Muscle of back (tissue), 13 donors: ENCODE data around the gene CCDC61. TPM values are rescaled to one million over a fixed set of nuclear protein-coding genes. Genes with fewer than 3 reads are reported as not detected.

Source experiments
- DNase-seq, 3 donors: peaks; one replicate each; pipeline versions ENCODE4 v3.0.0 to v3.0.0-alpha.2; 2013
- long read RNA-seq, 9 donors: transcript quantifications; one replicate each; lab custom pipeline, GENCODE V29; 2026
- polyA plus RNA-seq, 10 donors: library from polyadenylated mRNA; unstranded; fragments of 120-200 nt; gene quantifications; one replicate each; pipeline ENCODE4 v1.2.1, GENCODE V29; 2013; ENCODE audit not compliant: insufficient read length in 10 of 10

The CCDC61 gene
- polyA plus RNA-seq, result 1 to 10 TPM; 3.4 to 8.2 (median 6.2) TPM
- long read RNA-seq, donor 1, partial matches to known transcripts, result 0 of 1 reads
- long read RNA-seq, donor 1, other reads (novel, unspliced or antisense), result 0 of 1 reads
- long read RNA-seq, donor 2, result 0 reads
- long read RNA-seq, donor 3, result 0 reads
- long read RNA-seq, donor 4, result 0 reads
- long read RNA-seq, donor 5, result 0 reads
- long read RNA-seq, donor 6, partial matches to known transcripts, result 0 of 3 reads
- long read RNA-seq, donor 6, other reads (novel, unspliced or antisense), result 0 of 3 reads
- long read RNA-seq, donor 7, partial matches to known transcripts, result 0 of 2 reads
- long read RNA-seq, donor 7, other reads (novel, unspliced or antisense), result 0 of 2 reads
- long read RNA-seq, donor 8, partial matches to known transcripts, result 0 of 1 reads
- long read RNA-seq, donor 8, other reads (novel, unspliced or antisense), result 0 of 1 reads
- long read RNA-seq, donor 9, result 0 reads

GRCh38 chr19:45994998-45995714 is at the start of gene CCDC61:
CCDC61 (plus strand) TSS chr19:45995467; CDS start chr19:46003019, 7,552 bp downstream.
- DNase-seq, result peak; percentile 99 to 100 (median 99)

- no peak for DNase-seq
Measured at GRCh38 chr19:45947926-45948325, 47.3 kb upstream of the CCDC61 start.

- no peak for DNase-seq
Measured at GRCh38 chr19:45952341-45952685, 43.0 kb upstream of the CCDC61 start.

- DNase-seq, result peak; percentile 34 to 83 (median 81)
Measured at GRCh38 chr19:45952686-45953505, 42.4 kb upstream of the CCDC61 start.

GRCh38 chr19:45953676-45954075 is 41.6 kb upstream of the CCDC61 start:
- DNase-seq, result no peak

GRCh38 chr19:45954156-45954555 is 41.1 kb upstream of the CCDC61 start:
- DNase-seq, result no peak

- peak in 2 of 3 donors; percentile 25 to 47 for DNase-seq
Measured at GRCh38 chr19:45955905-45956608, 39.2 kb upstream of the CCDC61 start.

GRCh38 chr19:45958320-45958719 is 36.9 kb upstream of the CCDC61 start:
- DNase-seq, result no peak

GRCh38 chr19:45958769-45959516 is 36.3 kb upstream of the CCDC61 start:
- DNase-seq, result no peak

- no peak for DNase-seq
Measured at GRCh38 chr19:45959517-45960025, 35.7 kb upstream of the CCDC61 start.

- DNase-seq, result no peak
Measured at GRCh38 chr19:45960595-45961235, 34.6 kb upstream of the CCDC61 start.

GRCh38 chr19:45962021-45962420 is 33.2 kb upstream of the CCDC61 start:
- DNase-seq, result no peak

- no peak for DNase-seq
Measured at GRCh38 chr19:45967246-45967645, 28.0 kb upstream of the CCDC61 start.

GRCh38 chr19:45968626-45969025 is 26.6 kb upstream of the CCDC61 start:
- DNase-seq, result no peak

- no peak for DNase-seq
Measured at GRCh38 chr19:45969676-45970075, 25.6 kb upstream of the CCDC61 start.

- peak in 1 of 3 donors; percentile 29 for DNase-seq
Measured at GRCh38 chr19:45971260-45971902, 23.9 kb upstream of the CCDC61 start.

GRCh38 chr19:45972081-45972946 is 23.0 kb upstream of the CCDC61 start:
- DNase-seq, result peak in 1 of 3 donors; percentile 34

GRCh38 chr19:45972947-45973540 is 22.2 kb upstream of the CCDC61 start:
- DNase-seq, result no peak
